Endodermal cell (in vitro differentiated cells): ENCODE results near the gene SLCO1A2. TPM values are rescaled to one million over a fixed set of nuclear protein-coding genes. Genes with fewer than 3 reads are reported as not detected.
A peak's percentile ranks its signal among the peaks of the same experiment; 100 is the strongest.
"Not testable (repeated sequence)": the region's sequence is repeated elsewhere in the genome, so short reads cannot be mapped to it uniquely, and the experiment has no call there.

Source experiments
- DNase-seq: peaks from one replicate; pipeline ENCODE4 v3.0.0-alpha.2; 2017
- H3K27ac ChIP-seq: 2 replicates; pipeline ENCODE4 v1.5.1; 2013; ENCODE audit warnings: mild to moderate bottlenecking, low read depth, low read length, moderate library complexity
- H3K27me3 ChIP-seq: 2 replicates; pipeline ENCODE4 v1.6.1; 2013; ENCODE audit warnings: mild to moderate bottlenecking, low read length, moderate library complexity; ENCODE audit not compliant: insufficient read depth, control insufficient read depth, poor library complexity, severe bottlenecking
- H3K36me3 ChIP-seq: 2 replicates; pipeline ENCODE4 v1.7.0; 2013; ENCODE audit warnings: mild to moderate bottlenecking, low read length, moderate library complexity; ENCODE audit not compliant: control insufficient read depth, insufficient read depth
- H3K4me1 ChIP-seq: one replicate; pipeline ENCODE4 v1.7.0; 2013; ENCODE audit warnings: low read length; ENCODE audit not compliant: control insufficient read depth, insufficient read depth
- H3K4me3 ChIP-seq: 2 replicates; pipeline ENCODE4 v1.5.1; 2013; ENCODE audit warnings: mild to moderate bottlenecking, low read length, moderate library complexity
- H3K9ac ChIP-seq: 2 replicates; pipeline ENCODE4 v1.6.1; 2013; ENCODE audit warnings: mild to moderate bottlenecking, low read length, moderate library complexity; ENCODE audit not compliant: poor library complexity, severe bottlenecking; ENCODE audit errors: extremely low read depth
- H3K9me3 ChIP-seq: 2 replicates; pipeline ENCODE4 v1.6.1; 2013; ENCODE audit warnings: mild to moderate bottlenecking, low read length, moderate library complexity; ENCODE audit not compliant: control insufficient read depth
- H3K27ac Mint-ChIP-seq: 2 replicates; pipeline ENCODE4 v1.8.0; 2020; ENCODE audit warnings: mixed read lengths
- H3K27me3 Mint-ChIP-seq: 2 replicates; pipeline ENCODE4 v1.8.0; 2021; ENCODE audit warnings: mild to moderate bottlenecking, mixed read lengths; ENCODE audit not compliant: insufficient read depth
- H3K36me3 Mint-ChIP-seq: 2 replicates; pipeline ENCODE4 v1.8.0; 2020; ENCODE audit warnings: low read depth, mixed read lengths
- H3K4me1 Mint-ChIP-seq: 2 replicates; pipeline ENCODE4 v1.8.0; 2020; ENCODE audit warnings: mixed read lengths
- H3K4me3 Mint-ChIP-seq: 2 replicates; pipeline ENCODE4 v1.8.0; 2020; ENCODE audit warnings: mild to moderate bottlenecking, moderate library complexity, mixed read lengths
- H3K9me3 Mint-ChIP-seq: 2 replicates; pipeline ENCODE4 v1.8.0; 2020; ENCODE audit warnings: mild to moderate bottlenecking, mixed read lengths
- CTCF ChIP-seq: fragments of 200-600 bp; sonication (generic); conservative IDR thresholded peaks from 2 replicates; pipeline ENCODE4 v1.5.0; 2021; ENCODE audit warnings: antibody characterized with exemption, mild to moderate bottlenecking
- WGBS, 2 experiments: methylation state at CpG; one replicate each; pipeline versions ENCODE4 v1.1.5 to v1.1.7; 2013; ENCODE audit warnings: missing lambda C conversion rate in 2 of 2, mixed read lengths in 1 of 2; ENCODE audit not compliant: insufficient coverage in 1 of 2, insufficient read length in 1 of 2; 5-methylcytosine and 5-hydroxymethylcytosine counted together
- long read RNA-seq, 4 experiments: library from polyadenylated mRNA in 2 of 4; library from RNA in 1 of 4; library from capped mRNA in 1 of 4; stranded (forward) in 3 of 4; unstranded in 1 of 4; transcript quantifications; one replicate each; pipeline ENCODE4 v2.0.0, GENCODE V29; 2020 to 2021; ENCODE audit warnings: inconsistent platforms in 1 of 4
- polyA plus RNA-seq, 2 experiments: library from polyadenylated mRNA; stranded (reverse); fragments of 50-300 nt; gene quantifications; one replicate each; pipeline ENCODE4 v1.2.3, GENCODE V29; 2013
- total RNA-seq, 2 donors: library from RNA; stranded (reverse); fragmentation: NEBNext Ultra II Directional in 1 of 2; extraction: Animal tissue kit (Norgen Biotek cat#: 25700) in 1 of 2; gene quantifications; 2 replicates in 1 of 2; 3 replicates in 1 of 2; pipeline ENCODE4 v1.2.1, GENCODE V29; 2021

SLCO1A2 gene
- 10 to 100 TPM in 1 of 2 donors, 1 to 10 TPM in 1; 7.3 to 35.4 TPM for total RNA-seq
- polyA plus RNA-seq (2013, experiment 1 of 2): 7.7 TPM
- polyA plus RNA-seq (2013, experiment 2 of 2): 4.4 TPM
- long read RNA-seq, experiment 1, partial matches to known transcripts: 0 of 1 reads
- long read RNA-seq, experiment 1, other reads (novel, unspliced or antisense): 1 of 1 reads
- long read RNA-seq, experiment 2, full-length matches to known transcripts: 1 of 8 reads
- long read RNA-seq, experiment 2, partial matches to known transcripts: 1 of 8 reads
- long read RNA-seq, experiment 2, other reads (novel, unspliced or antisense): 6 of 8 reads
- long read RNA-seq, experiment 3, full-length matches to known transcripts: 1 of 52 reads
- long read RNA-seq, experiment 3, partial matches to known transcripts: 7 of 52 reads
- long read RNA-seq, experiment 3, other reads (novel, unspliced or antisense): 44 of 52 reads
- long read RNA-seq, experiment 4, partial matches to known transcripts: 2 of 4 reads
- long read RNA-seq, experiment 4, other reads (novel, unspliced or antisense): 1 of 4 reads

- H3K4me1 Mint-ChIP-seq: peaks cover 8% of the 10 kb centered on the region
These were observed at the start of gene SLCO1A2 for GRCh38 chr12:21334771-21335325. SLCO1A2 (minus strand) TSS chr12:21334917; CDS start chr12:21334647, 270 bp downstream.

GRCh38 chr12:21384261-21384660 is 49.5 kb upstream of the SLCO1A2 start:
- no peaks in the 10 kb centered on the region for H3K4me1 ChIP-seq
- peaks cover 20% of the 10 kb centered on the region for H3K36me3 Mint-ChIP-seq
- peaks cover 43% of the 10 kb centered on the region for H3K9me3 ChIP-seq
- H3K9me3 Mint-ChIP-seq: peaks cover 26% of the 10 kb centered on the region
- no peak overlapping the region for H3K4me3 Mint-ChIP-seq
- TF ChIP-seq CTCF: no peak
- no peak for DNase-seq
- H3K36me3 ChIP-seq: no peaks in the 10 kb centered on the region
- H3K27ac ChIP-seq: no peak overlapping the region
- H3K9ac ChIP-seq: no peak overlapping the region
- peak overlapping the region; percentile 44 for H3K4me3 ChIP-seq
- no peaks in the 10 kb centered on the region for H3K27me3 ChIP-seq
- WGBS, 2 experiments: 88 to 90% methylated on average over 2 of the region's 2 CpGs
- H3K4me1 Mint-ChIP-seq: peaks cover 15% of the 10 kb centered on the region
- H3K27ac Mint-ChIP-seq: no peak overlapping the region
- H3K27me3 Mint-ChIP-seq: peaks cover 21% of the 10 kb centered on the region

More at GRCh38 chr12:21334771-21335325, at the start of gene SLCO1A2:
- Mint-ChIP-seq H3K36me3 (peaks cover 44% of the 10 kb centered on the region), H3K27ac (no peak within 1 kb of the TSS), H3K4me3 (no peak within 1 kb of the TSS), H3K27me3 (no peaks in the 10 kb centered on the region), H3K9me3 (peaks cover 51% of the 10 kb centered on the region)
- H3K9ac ChIP-seq: no peak within 1 kb of the TSS
- 80 to 94% methylated on average over 1 to 2 of the region's 3 CpGs for WGBS, 2 experiments
- peaks cover 47% of the 10 kb centered on the region for H3K9me3 ChIP-seq
- H3K36me3 ChIP-seq: no peaks in the 10 kb centered on the region
- DNase-seq: no peak
- no peak for TF ChIP-seq CTCF
- no peaks in the 10 kb centered on the region for H3K27me3 ChIP-seq
- H3K4me1 ChIP-seq: peaks cover 3% of the 10 kb centered on the region
- H3K4me3 ChIP-seq: no peak within 1 kb of the TSS
- no peak within 1 kb of the TSS for H3K27ac ChIP-seq

- Mint-ChIP-seq H3K9me3 (peaks cover 19% of the 10 kb centered on the region), H3K4me1 (peaks cover 11% of the 10 kb centered on the region), H3K36me3 (peaks cover 14% of the 10 kb centered on the region), H3K27me3 (peaks cover 35% of the 10 kb centered on the region)
- Histone ChIP-seq H3K27me3 (peaks cover 12% of the 10 kb centered on the region), H3K9me3 (peaks cover 28% of the 10 kb centered on the region)
- DNase-seq, H3K4me1 ChIP-seq, H3K27ac ChIP-seq, H3K27ac Mint-ChIP-seq, H3K4me3 Mint-ChIP-seq, H3K36me3 ChIP-seq, H3K9ac ChIP-seq, H3K4me3 ChIP-seq: not testable (repeated sequence)
- 97% methylated on average over 5 of the region's 5 CpGs; no CpG with 5 or more reads in 1 of the 2 experiments for WGBS, 2 experiments
These were observed 46.6 kb upstream of the SLCO1A2 start for GRCh38 chr12:21381320-21381719.
